H1 (cell line): ENCODE measurements around the gene PRSS53.

Experiments used
- EP300 ChIP-seq, 2 experiments: IDR thresholded peaks; 1 replicate in 1 of 2; 2 replicates in 1 of 2; pipeline ENCODE4 v1.6.1; 2011 to 2012; ENCODE audit warnings: low read depth in 2 of 2, low read length in 2 of 2, mild to moderate bottlenecking in 2 of 2, borderline replicate concordance in 1 of 2, inconsistent platforms in 1 of 2, moderate library complexity in 1 of 2
- EZH2 ChIP-seq: fragments of 200-600 bp; sonication (generic); IDR thresholded peaks from 2 replicates; pipeline ENCODE4 v1.7.1; 2012; ENCODE audit warnings: low read depth, mild to moderate bottlenecking, moderate library complexity, low read length, inconsistent platforms; ENCODE audit not compliant: severe bottlenecking
- JUN ChIP-seq: IDR thresholded peaks from 2 replicates; pipeline ENCODE4 v1.6.1; 2011; ENCODE audit warnings: low read depth, mild to moderate bottlenecking, improper control_type of control experiment, low read length
- MAFK ChIP-seq: IDR thresholded peaks from 2 replicates; pipeline ENCODE4 v1.6.1; 2012; ENCODE audit warnings: low read depth, mild to moderate bottlenecking, improper control_type of control experiment, low read length
- POLR2A ChIP-seq, 2 experiments: IDR thresholded peaks; 1 replicate in 1 of 2; 2 replicates in 1 of 2; pipeline ENCODE4 v1.6.1; 2011; ENCODE audit warnings: low read depth in 2 of 2, low read length in 2 of 2, mild to moderate bottlenecking in 2 of 2; ENCODE audit errors: control extremely low read depth in 1 of 2
- POLR2AphosphoS5 ChIP-seq: IDR thresholded peaks from 2 replicates; pipeline ENCODE4 v1.6.1; 2011; ENCODE audit warnings: low read depth, low read length
- RAD21 ChIP-seq, 2 experiments: IDR thresholded peaks in 1 of 2; conservative IDR thresholded peaks in 1 of 2; 2 replicates each; pipeline ENCODE4 v1.6.1; 2011; ENCODE audit warnings: low read depth in 2 of 2, low read length in 2 of 2, improper control_type of control experiment in 1 of 2, inconsistent platforms in 1 of 2, mild to moderate bottlenecking in 1 of 2, moderate library complexity in 1 of 2
- TAF1 ChIP-seq: IDR thresholded peaks from 2 replicates; pipeline ENCODE4 v1.6.1; 2011; ENCODE audit warnings: mild to moderate bottlenecking, low read depth, low read length
- TAF7 ChIP-seq: optimal IDR thresholded peaks from 2 replicates; pipeline ENCODE3; 2011; ENCODE audit warnings: low read depth, mild to moderate bottlenecking, inconsistent platforms, low read length, moderate library complexity, borderline replicate concordance
- TF ChIP-seq, protein P1 (sequence below), 3 experiments: IDR thresholded peaks; 1 replicate in 2 of 3; 2 replicates in 1 of 3; pipeline versions ENCODE4 v1.5.1 to v1.6.1; 2011; ENCODE audit warnings: low read length in 3 of 3, mild to moderate bottlenecking in 3 of 3, inconsistent platforms in 2 of 3, low read depth in 1 of 3, moderate library complexity in 1 of 3; ENCODE audit not compliant: insufficient read depth in 1 of 3; ENCODE audit errors: control extremely low read depth in 1 of 3
- TF ChIP-seq, protein P2 (sequence below): IDR thresholded peaks from 2 replicates; pipeline ENCODE4 v1.6.1; 2012; ENCODE audit warnings: inconsistent platforms
- TF ChIP-seq, protein P3 (sequence below): IDR thresholded peaks from 2 replicates; pipeline ENCODE4 v1.6.1; 2011; ENCODE audit warnings: low read length, improper control_type of control experiment
- TF ChIP-seq, protein P4 (sequence below): IDR thresholded peaks from 2 replicates; pipeline ENCODE4 v1.6.1; 2011; ENCODE audit warnings: low read depth, mild to moderate bottlenecking, low read length; ENCODE audit not compliant: insufficient read depth
- TF ChIP-seq, protein P5 (sequence below): IDR thresholded peaks from 2 replicates; pipeline ENCODE4 v1.6.1; 2012; ENCODE audit warnings: inconsistent platforms

DNA sequence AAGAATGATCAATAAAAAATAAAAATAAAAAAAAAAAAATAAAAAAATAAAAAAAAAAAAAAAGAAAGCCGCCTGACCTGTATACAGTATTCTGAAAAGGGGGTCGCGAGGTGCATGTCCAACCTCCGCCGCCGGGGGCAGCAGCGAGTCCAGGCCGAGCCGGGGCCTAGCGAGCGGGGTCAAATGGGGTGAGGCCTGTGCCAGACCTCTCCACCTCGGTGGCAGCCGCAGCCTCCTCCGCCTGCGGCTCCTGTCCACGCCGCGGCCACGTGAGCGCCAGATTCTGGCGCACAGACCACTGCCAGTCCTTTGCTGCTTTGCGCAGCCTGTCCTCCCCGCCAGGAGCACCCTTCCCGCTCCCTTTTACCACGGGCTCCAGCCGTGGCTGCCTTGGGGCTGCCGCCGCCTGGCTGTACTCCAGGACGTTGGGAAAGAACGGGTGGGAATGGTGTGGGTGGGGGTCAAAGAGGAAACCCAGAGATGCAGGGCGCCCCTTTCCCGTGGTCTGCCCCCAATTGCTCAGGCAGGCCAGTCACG lies 17.0 kb upstream of the PRSS53 start:
- TF ChIP-seq, protein P1, sequence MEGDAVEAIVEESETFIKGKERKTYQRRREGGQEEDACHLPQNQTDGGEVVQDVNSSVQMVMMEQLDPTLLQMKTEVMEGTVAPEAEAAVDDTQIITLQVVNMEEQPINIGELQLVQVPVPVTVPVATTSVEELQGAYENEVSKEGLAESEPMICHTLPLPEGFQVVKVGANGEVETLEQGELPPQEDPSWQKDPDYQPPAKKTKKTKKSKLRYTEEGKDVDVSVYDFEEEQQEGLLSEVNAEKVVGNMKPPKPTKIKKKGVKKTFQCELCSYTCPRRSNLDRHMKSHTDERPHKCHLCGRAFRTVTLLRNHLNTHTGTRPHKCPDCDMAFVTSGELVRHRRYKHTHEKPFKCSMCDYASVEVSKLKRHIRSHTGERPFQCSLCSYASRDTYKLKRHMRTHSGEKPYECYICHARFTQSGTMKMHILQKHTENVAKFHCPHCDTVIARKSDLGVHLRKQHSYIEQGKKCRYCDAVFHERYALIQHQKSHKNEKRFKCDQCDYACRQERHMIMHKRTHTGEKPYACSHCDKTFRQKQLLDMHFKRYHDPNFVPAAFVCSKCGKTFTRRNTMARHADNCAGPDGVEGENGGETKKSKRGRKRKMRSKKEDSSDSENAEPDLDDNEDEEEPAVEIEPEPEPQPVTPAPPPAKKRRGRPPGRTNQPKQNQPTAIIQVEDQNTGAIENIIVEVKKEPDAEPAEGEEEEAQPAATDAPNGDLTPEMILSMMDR (IDR thresholded peaks at IDR 0.05; ENCODE audit: control extremely low read depth in 1 of 3, insufficient read depth in 1 of 3, low read depth in 1 of 3, low read length in 3 of 3), result peak; percentile 66 to 87 (median 73)
- no peak for TF ChIP-seq POLR2A (IDR thresholded peaks at IDR 0.05; ENCODE audit: control extremely low read depth in 1 of 2, low read depth in 2 of 2, low read length in 2 of 2)
- TF ChIP-seq JUN, result no peak
- no peak for TF ChIP-seq POLR2AphosphoS5
- TF ChIP-seq, protein P2, sequence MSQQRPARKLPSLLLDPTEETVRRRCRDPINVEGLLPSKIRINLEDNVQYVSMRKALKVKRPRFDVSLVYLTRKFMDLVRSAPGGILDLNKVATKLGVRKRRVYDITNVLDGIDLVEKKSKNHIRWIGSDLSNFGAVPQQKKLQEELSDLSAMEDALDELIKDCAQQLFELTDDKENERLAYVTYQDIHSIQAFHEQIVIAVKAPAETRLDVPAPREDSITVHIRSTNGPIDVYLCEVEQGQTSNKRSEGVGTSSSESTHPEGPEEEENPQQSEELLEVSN, result peak; percentile 44; the same call in 1 of the 2 replicates
- TF ChIP-seq, protein P3, sequence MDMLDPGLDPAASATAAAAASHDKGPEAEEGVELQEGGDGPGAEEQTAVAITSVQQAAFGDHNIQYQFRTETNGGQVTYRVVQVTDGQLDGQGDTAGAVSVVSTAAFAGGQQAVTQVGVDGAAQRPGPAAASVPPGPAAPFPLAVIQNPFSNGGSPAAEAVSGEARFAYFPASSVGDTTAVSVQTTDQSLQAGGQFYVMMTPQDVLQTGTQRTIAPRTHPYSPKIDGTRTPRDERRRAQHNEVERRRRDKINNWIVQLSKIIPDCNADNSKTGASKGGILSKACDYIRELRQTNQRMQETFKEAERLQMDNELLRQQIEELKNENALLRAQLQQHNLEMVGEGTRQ, result 0 out of 2 replicates have a peak, but pooled peaks have one; percentile 19
- no peak for TF ChIP-seq EP300 (IDR thresholded peaks at IDR 0.05; ENCODE audit: borderline replicate concordance in 1 of 2, low read depth in 2 of 2, low read length in 2 of 2)
- TF ChIP-seq, protein P4, sequence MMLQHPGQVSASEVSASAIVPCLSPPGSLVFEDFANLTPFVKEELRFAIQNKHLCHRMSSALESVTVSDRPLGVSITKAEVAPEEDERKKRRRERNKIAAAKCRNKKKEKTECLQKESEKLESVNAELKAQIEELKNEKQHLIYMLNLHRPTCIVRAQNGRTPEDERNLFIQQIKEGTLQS, result no peak
- TF ChIP-seq, protein P5, sequence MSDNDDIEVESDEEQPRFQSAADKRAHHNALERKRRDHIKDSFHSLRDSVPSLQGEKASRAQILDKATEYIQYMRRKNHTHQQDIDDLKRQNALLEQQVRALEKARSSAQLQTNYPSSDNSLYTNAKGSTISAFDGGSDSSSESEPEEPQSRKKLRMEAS, result peak; percentile 75
- TF ChIP-seq RAD21 (IDR thresholded peaks at IDR 0.05 in 1 of 2, conservative IDR thresholded peaks at IDR 0.05 in 1 of 2; ENCODE audit: low read depth in 2 of 2, low read length in 2 of 2), result peak; percentile 43 to 53
- no peak for TF ChIP-seq TAF7
- TF ChIP-seq MAFK, result no peak
- no peak for TF ChIP-seq TAF1
- TF ChIP-seq EZH2, result no peak
